Uterus (tissue), 2 donors: ENCODE data around the gene SERAC1.

Experiments used
- CTCF ChIP-seq, 4 experiments: fragments of 200-600 bp in 2 of 4; fragments of 450-650 bp in 2 of 4; sonication (generic) in 2 of 4; IDR thresholded peaks; one replicate each; pipeline ENCODE4 v1.5.1; 2016 to 2019; ENCODE audit warnings: antibody characterized with exemption in 4 of 4, mild to moderate bottlenecking in 2 of 4, moderate library complexity in 1 of 4
- POLR2A ChIP-seq, 2 donors: fragments of 450-650 bp; IDR thresholded peaks; one replicate each; pipeline ENCODE4 v1.6.1; 2016; ENCODE audit warnings: antibody characterized with exemption in 2 of 2, mild to moderate bottlenecking in 1 of 2, moderate library complexity in 1 of 2

GRCh38 chr6:158142789-158143188 lies 25.3 kb downstream of the SERAC1 start:
- no peak for TF ChIP-seq CTCF (IDR thresholded peaks at IDR 0.05)
- no peak for TF ChIP-seq POLR2A (IDR thresholded peaks at IDR 0.05)
